K562 (cell line): ENCODE data around the gene KLHL35. TPM values are rescaled to one million over a fixed set of nuclear protein-coding genes. Genes with fewer than 3 reads are reported as not detected.

Experiments used
- CHAMP1 ChIP-seq: fragments of 450-650 bp; IDR thresholded peaks from 2 replicates; pipeline ENCODE4 v1.6.1; 2016; ENCODE audit warnings: mild to moderate bottlenecking
- DACH1 ChIP-seq: fragments of 450-650 bp; IDR thresholded peaks from 2 replicates; pipeline ENCODE4 v1.6.1; 2018; ENCODE audit not compliant: partially characterized antibody
- DNMT1 ChIP-seq: fragments of 450-650 bp; IDR thresholded peaks from 2 replicates; pipeline ENCODE4 v1.6.1; 2016; ENCODE audit warnings: antibody characterized with exemption, mild to moderate bottlenecking
- HMGXB4 ChIP-seq: sonication (generic); formaldehyde crosslinking; IDR thresholded peaks from 2 replicates; pipeline ENCODE4 v1.8.1; 2023; ENCODE audit warnings: mild to moderate bottlenecking, missing genetic modification reagents
- ID3 ChIP-seq, 2 experiments: fragments of 250-450 bp in 1 of 2; fragments of 450-650 bp in 1 of 2; sonication (Bioruptor Pico) in 1 of 2; IDR thresholded peaks; 2 replicates each; pipeline versions ENCODE4 v1.6.1 to v1.8.0; 2016 to 2021; ENCODE audit warnings: mild to moderate bottlenecking in 2 of 2, moderate library complexity in 2 of 2, missing compliant biosample characterization in 1 of 2, missing genetic modification characterization in 1 of 2
- PHTF2 ChIP-seq: fragments of 250-450 bp; sonication (Bioruptor Pico); IDR thresholded peaks from 2 replicates; pipeline ENCODE4 v1.5.0; 2021; ENCODE audit warnings: mild to moderate bottlenecking
- RCOR1 ChIP-seq, 2 experiments: IDR thresholded peaks; 2 replicates each; pipeline ENCODE4 v1.6.1; 2012; ENCODE audit warnings: low read depth in 2 of 2, low read length in 2 of 2, borderline replicate concordance in 1 of 2, improper control_type of control experiment in 1 of 2
- SMARCA4 ChIP-seq: fragments of 450-650 bp; IDR thresholded peaks from 2 replicates; pipeline ENCODE4 v1.6.1; 2016
- SOX6 ChIP-seq: fragments of 450-650 bp; IDR thresholded peaks from 2 replicates; pipeline ENCODE4 v1.6.1; 2014; ENCODE audit warnings: mild to moderate bottlenecking
- TCF3 ChIP-seq: sonication (generic); formaldehyde crosslinking; IDR thresholded peaks from 2 replicates; pipeline ENCODE4 v1.4.0; 2020; ENCODE audit warnings: mild to moderate bottlenecking, missing genetic modification reagents
- TEAD1 ChIP-seq, 2 experiments: fragments of 450-650 bp in 1 of 2; sonication (generic) in 1 of 2; formaldehyde crosslinking; IDR thresholded peaks; 2 replicates each; pipeline versions ENCODE4 v1.4.0 to v1.8.0; 2020 to 2022; ENCODE audit warnings: mild to moderate bottlenecking in 2 of 2, missing genetic modification reagents in 1 of 2
- VEZF1 ChIP-seq: fragments of 200-800 bp; sonication (Bioruptor generic); IDR thresholded peaks from 2 replicates; pipeline ENCODE4 v1.6.1; 2017; ENCODE audit warnings: missing genetic modification characterization, missing compliant biosample characterization
- ZNF41 ChIP-seq: fragments of 250-450 bp; sonication (Bioruptor Pico); conservative IDR thresholded peaks from 2 replicates; pipeline ENCODE4 v1.4.0; 2020; ENCODE audit warnings: mild to moderate bottlenecking
- polyA plus RNA-seq, 8 experiments: library from polyadenylated mRNA; depleted of rRNA in 4 of 8; stranded (reverse) in 5 of 8; unstranded in 3 of 8; fragments of >200 nt; fragmentation: Nextera tagmentation in 2 of 8; fragmentation: Illumina TruSeq in 1 of 8; extraction: Ambion mirVana in 2 of 8; extraction: Trizol in 1 of 8; gene quantifications; 2 replicates each; pipeline versions ENCODE4 v1.2.1 to v1.2.3, GENCODE V29; 2011 to 2014; ENCODE audit warnings: inconsistent platforms in 1 of 8, missing spikeins in 1 of 8
- total RNA-seq, 7 experiments: library from RNA; depleted of rRNA in 6 of 7; stranded (reverse); fragments of >200 nt in 6 of 7; fragmentation: Illumina TruSeq in 2 of 7; extraction: Trizol in 2 of 7; gene quantifications; 2 replicates each; pipeline versions ENCODE4 v1.2.1 to v1.2.3, GENCODE V29; 2011 to 2021; ENCODE audit warnings: low replicate concordance in 1 of 7
- TF ChIP-seq, protein P1 (sequence below), 3 experiments: fragments of 200-800 bp in 1 of 3; fragments of 250-450 bp in 1 of 3; fragments of 450-650 bp in 1 of 3; sonication (Bioruptor Pico) in 1 of 3; sonication (Bioruptor generic) in 1 of 3; formaldehyde crosslinking in 1 of 3; IDR thresholded peaks; 2 replicates each; pipeline versions ENCODE4 v1.6.1 to v1.8.0; 2016 to 2022; ENCODE audit warnings: mild to moderate bottlenecking in 2 of 3, missing genetic modification characterization in 2 of 3, missing compliant biosample characterization in 1 of 3, moderate library complexity in 1 of 3
- TF ChIP-seq, protein P2 (sequence below): sonication (generic); formaldehyde crosslinking; IDR thresholded peaks from 2 replicates; pipeline ENCODE4 v1.8.0; 2022; ENCODE audit warnings: missing genetic modification reagents, mild to moderate bottlenecking, moderate library complexity, borderline replicate concordance

Gene KLHL35
- total and polyA plus RNA-seq, 9 of the 15 experiments (the other 6 are each of a cell fraction or from before 2014, with no cell fraction given) = not detected

DNA sequence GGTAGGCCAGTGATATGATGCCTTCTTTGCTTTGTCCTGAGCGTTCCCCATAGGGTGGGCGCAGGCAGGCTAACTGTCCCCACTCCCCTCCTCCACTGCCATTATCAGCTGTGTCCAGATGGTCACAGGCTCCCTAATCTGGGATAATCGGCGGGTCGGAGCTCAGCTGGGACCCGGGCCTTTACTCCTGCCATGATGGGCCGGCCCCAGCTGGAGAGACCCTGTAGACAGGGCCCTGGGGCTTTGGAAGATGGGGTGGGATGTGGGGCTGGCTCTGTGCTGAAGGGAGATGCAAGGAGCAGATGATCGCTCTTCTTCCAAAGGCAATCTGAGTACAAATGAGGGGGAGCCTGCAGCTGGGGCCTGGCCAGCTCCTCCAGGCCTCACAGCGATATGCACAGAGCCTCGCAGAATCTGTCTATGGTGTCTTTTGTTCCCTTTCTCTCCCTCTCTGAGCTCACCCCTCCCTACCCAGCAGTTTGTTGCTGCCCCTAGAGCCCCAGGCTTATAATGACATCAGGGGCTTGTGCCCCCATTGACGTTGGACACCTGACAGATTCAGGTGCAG lies 11.9 kb downstream of the KLHL35 start (continued):
- TF ChIP-seq, protein P1, sequence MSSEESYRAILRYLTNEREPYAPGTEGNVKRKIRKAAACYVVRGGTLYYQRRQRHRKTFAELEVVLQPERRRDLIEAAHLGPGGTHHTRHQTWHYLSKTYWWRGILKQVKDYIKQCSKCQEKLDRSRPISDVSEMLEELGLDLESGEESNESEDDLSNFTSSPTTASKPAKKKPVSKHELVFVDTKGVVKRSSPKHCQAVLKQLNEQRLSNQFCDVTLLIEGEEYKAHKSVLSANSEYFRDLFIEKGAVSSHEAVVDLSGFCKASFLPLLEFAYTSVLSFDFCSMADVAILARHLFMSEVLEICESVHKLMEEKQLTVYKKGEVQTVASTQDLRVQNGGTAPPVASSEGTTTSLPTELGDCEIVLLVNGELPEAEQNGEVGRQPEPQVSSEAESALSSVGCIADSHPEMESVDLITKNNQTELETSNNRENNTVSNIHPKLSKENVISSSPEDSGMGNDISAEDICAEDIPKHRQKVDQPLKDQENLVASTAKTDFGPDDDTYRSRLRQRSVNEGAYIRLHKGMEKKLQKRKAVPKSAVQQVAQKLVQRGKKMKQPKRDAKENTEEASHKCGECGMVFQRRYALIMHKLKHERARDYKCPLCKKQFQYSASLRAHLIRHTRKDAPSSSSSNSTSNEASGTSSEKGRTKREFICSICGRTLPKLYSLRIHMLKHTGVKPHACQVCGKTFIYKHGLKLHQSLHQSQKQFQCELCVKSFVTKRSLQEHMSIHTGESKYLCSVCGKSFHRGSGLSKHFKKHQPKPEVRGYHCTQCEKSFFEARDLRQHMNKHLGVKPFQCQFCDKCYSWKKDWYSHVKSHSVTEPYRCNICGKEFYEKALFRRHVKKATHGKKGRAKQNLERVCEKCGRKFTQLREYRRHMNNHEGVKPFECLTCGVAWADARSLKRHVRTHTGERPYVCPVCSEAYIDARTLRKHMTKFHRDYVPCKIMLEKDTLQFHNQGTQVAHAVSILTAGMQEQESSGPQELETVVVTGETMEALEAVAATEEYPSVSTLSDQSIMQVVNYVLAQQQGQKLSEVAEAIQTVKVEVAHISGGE (CRISPR knock-in tag; IDR thresholded peaks at IDR 0.05) = 0 out of 6 replicates have a peak, but pooled peaks of 1 of the 3 experiments have one; percentile 33
- no peak for TF ChIP-seq TEAD1 (CRISPR knock-in tag; IDR thresholded peaks at IDR 0.05)
- no peak for TF ChIP-seq HMGXB4
- TF ChIP-seq VEZF1 (CRISPR knock-in tag) = peak; percentile 34; the same call in 1 of the 2 replicates
- peak; percentile 74 for TF ChIP-seq SMARCA4
- TF ChIP-seq DACH1 = peak; percentile 66
- peak; percentile 48; the same call in 1 of the 2 replicates for TF ChIP-seq CHAMP1
- no peak for TF ChIP-seq PHTF2
- peak; percentile 91 for TF ChIP-seq TCF3 (CRISPR knock-in tag)
- TF ChIP-seq, protein P2, sequence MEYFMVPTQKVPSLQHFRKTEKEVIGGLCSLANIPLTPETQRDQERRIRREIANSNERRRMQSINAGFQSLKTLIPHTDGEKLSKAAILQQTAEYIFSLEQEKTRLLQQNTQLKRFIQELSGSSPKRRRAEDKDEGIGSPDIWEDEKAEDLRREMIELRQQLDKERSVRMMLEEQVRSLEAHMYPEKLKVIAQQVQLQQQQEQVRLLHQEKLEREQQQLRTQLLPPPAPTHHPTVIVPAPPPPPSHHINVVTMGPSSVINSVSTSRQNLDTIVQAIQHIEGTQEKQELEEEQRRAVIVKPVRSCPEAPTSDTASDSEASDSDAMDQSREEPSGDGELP (CRISPR knock-in tag) = peak; percentile 95
- TF ChIP-seq RCOR1 (IDR thresholded peaks at IDR 0.05; ENCODE audit: borderline replicate concordance in 1 of 2, low read depth in 2 of 2, low read length in 2 of 2) = peak in 1 of 2 experiments; percentile 76; a peak in 2 of 4 replicates
- TF ChIP-seq ZNF41 (CRISPR knock-in tag) = peak; percentile 67
- TF ChIP-seq DNMT1 = no peak
- TF ChIP-seq ID3 (CRISPR knock-in tag; IDR thresholded peaks at IDR 0.05) = no peak
- TF ChIP-seq ID3 (tag; IDR thresholded peaks at IDR 0.05) = peak; percentile 66; the same call in 1 of the 2 replicates
- peak; percentile 58; the same call in 1 of the 2 replicates for TF ChIP-seq SOX6
